Motor neuron (in vitro differentiated cells): Measurements from ENCODE around the gene ARHGAP26. TPM values are rescaled to one million over a fixed set of nuclear protein-coding genes. Genes with fewer than 3 reads are reported as not detected.

Experiments used
- ATAC-seq, 8 experiments: fragments of 200-7000 bp; cut with Tn5 transposase; replicated peaks in 6 of 8; 2 replicates each; pipeline ENCODE4 v1.8.0; 2021; ENCODE audit warnings: mild to moderate bottlenecking in 8 of 8, moderate library complexity in 8 of 8
- H3K27ac ChIP-seq, 2 donors: fragments of 250-450 bp; sonication (Bioruptor Pico); 2 replicates each; pipeline ENCODE4 v1.9.0; 2021; ENCODE audit warnings: antibody characterized with exemption in 2 of 2, mild to moderate bottlenecking in 2 of 2, moderate library complexity in 1 of 2
- H3K4me1 ChIP-seq, 2 donors: fragments of 250-450 bp; sonication (Bioruptor Pico); replicated peaks in 1 of 2; 2 replicates each; pipeline ENCODE4 v1.6.1; 2021; ENCODE audit warnings: antibody characterized with exemption in 2 of 2, mild to moderate bottlenecking in 2 of 2, moderate library complexity in 1 of 2
- H3K4me3 ChIP-seq, 5 donors: fragments of 250-450 bp; sonication (Bioruptor Pico); 2 replicates each; pipeline ENCODE4 v1.9.0; 2021; ENCODE audit warnings: antibody characterized with exemption in 5 of 5, mild to moderate bottlenecking in 5 of 5, moderate library complexity in 4 of 5
- WGBS, 10 experiments: fragments of 450-650 bp; shearing (Covaris generic); methylation state at CpG; one replicate each; pipeline ENCODE4 v1.0.0; 2022; 5-methylcytosine and 5-hydroxymethylcytosine counted together
- in situ Hi-C, 9 experiments: fragments of 400-800 bp; cut with MboI; loops; one replicate each; pipeline ENCODE4 v1.15.0; 2021; ENCODE audit warnings: low sequenced_read_pairs in 9 of 9, low pct_unique_long_range_greater_than_20kb in 2 of 9; ENCODE audit not compliant: unreplicated experiment in 9 of 9
- total RNA-seq, 8 experiments: library from RNA; unstranded; fragments of 300-600 nt; gene quantifications; 2 replicates each; pipeline versions ENCODE4 v1.2.3 to v1.2.4, GENCODE V29; 2022

ARHGAP26 gene
- total RNA-seq, 8 experiments from 2014 or later: 1.3 to 14.2 (median 7.0) TPM

DNA sequence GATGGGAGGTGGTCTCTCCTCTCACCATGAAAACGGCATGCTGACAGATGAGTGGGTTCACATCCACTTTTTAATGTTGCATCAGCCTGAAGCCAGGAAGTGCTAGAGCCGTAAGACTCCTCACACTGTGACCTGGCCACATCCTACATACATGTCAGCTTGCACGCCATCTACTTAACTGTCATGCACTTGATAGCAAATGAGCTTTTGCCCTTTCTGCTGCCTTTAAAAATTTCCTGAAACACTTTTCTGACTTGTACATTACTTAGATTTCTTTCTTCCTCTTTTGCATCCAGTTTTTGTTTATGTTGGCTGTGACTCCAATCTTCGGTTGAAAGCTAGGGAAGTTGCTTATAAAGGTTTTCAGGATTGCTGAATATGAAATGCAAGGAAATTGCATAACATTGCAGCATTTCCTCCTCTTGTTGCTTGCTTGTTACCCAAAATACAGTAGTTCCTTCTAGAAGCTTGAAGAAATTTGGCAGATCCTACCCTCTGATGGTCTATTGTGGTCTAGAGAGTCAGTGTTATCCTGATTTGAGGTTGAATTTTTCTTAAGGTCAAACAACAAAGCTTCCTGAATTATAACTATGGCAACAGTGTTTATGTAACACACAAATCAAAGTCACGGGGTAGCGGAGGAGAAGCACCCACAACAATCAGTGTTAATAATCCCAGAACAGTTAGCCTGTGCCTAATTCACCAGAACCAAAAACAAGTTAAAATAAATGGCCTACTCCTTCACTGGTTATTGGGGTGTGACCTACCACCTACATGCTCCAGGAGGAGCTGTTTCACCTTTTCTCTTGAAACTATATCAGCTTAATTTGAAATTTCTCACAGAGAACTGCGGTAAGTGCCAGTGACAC is 232.5 kb downstream of the ARHGAP26 start:
- in situ Hi-C loops: loop anchor here in 2 of 9 experiments (25.0 kb wide), 2 partner anchors 385 to 835 kb away; no protein-coding TSS in a partner anchor
- WGBS, 10 experiments: 20 to 100% (median 70%) methylated on average over 1 to 6 of the region's 7 CpGs
- peak in 7 of 8 experiments; percentile 30 to 89 (median 71) for ATAC-seq
- H3K27ac ChIP-seq: no peak overlapping the region
- no peak overlapping the region for H3K4me3 ChIP-seq
- peaks cover 14 to 17% of the 10 kb centered on the region in 2 donors for H3K4me1 ChIP-seq

DNA sequence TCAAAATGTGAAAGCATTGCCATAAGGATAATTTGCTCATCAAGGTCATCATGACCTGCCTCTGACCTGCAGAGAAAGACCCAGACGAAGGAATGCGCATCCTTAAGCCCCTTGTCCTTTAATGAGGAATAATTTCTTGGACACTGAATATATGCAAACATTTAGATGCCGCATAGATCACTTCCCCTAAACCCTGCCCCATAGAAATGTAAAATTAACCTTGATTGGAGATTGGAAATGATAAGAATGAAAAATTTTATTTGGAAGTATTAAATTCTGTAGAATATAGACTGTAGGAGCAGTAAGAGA is 233.1 kb downstream of the ARHGAP26 start:
- Histone ChIP-seq H3K4me1 (peaks cover 14 to 22% of the 10 kb centered on the region in 2 donors), H3K27ac (no peak overlapping the region), H3K4me3 (no peak overlapping the region)
- ATAC-seq: no peak
- in situ Hi-C loops: loop anchor here in 2 of 9 experiments (25.0 kb wide), 2 partner anchors 384 to 834 kb away; no protein-coding TSS in a partner anchor
- WGBS, 10 experiments: 0 to 100% (median 79%) methylated on average over 1 to 3 of the region's 3 CpGs

DNA sequence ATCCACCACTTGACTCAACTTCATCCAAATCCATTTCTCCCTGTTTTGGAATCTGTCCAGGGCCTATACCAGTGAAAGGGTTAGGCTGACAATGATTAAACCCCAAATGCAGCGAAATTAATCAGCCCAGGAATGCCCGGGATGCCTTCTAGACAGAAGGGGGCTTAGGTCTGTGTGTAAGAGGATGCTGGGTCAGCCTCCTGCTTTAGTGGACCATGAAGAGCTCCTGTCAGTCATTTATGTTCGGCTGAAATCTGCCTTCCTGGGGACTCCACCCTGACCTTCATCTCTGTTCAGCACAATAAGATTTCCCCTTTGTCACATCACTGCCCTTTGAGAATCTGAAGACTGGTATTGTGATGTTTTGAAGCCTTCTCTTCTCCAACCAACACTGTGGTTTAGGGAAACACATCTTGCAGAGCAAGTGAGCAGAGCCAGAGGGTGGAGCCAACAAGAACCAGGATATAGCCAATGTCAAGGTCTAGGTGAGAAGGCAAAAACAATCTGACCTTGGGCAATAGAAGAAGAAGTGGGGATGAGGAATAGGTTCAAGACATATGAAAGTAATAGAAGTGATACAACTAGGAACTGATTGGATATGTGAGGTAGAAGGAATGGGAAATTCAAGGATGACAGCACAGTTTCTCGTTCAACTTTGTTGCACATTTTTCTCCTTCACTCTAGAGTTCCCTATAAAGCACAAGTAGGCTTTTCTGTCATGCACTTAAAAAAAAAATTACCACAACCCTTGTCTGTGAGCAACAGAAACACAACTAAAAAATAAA is 234.4 kb downstream of the ARHGAP26 start:
- in situ Hi-C loops: loop anchor here in 2 of 9 experiments (25.0 kb wide), 2 partner anchors 383 to 833 kb away; no protein-coding TSS in a partner anchor
- 0 to 100% (median 77%) methylated on average over 1 to 4 of the region's 4 CpGs; no CpG with 5 or more reads in 1 of the 10 experiments for WGBS, 10 experiments
- no peak for ATAC-seq
- Histone ChIP-seq H3K4me3 (no peak overlapping the region), H3K27ac (no peak overlapping the region), H3K4me1 (peaks cover 20 to 35% of the 10 kb centered on the region in 2 donors)

DNA sequence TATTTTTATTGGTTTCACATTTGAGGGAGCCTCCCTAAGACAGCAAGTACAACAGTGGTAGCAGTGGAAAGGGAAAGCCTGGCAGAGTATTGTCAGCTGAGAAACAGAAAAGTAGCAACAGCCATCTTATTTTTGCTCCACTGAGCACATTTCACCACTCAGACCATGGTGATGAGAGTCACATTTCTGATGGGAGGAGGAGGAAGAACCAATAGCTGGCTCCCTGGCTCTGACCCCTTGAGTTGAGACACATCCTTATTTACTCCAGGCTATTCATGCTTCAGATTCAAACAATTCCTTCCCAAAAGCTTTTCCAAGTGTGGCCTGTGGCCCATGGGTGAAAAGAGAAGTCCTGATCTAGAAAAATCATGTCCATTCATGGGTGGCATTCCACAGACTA is 236.3 kb downstream of the ARHGAP26 start:
- peaks cover 23 to 35% of the 10 kb centered on the region in 2 donors for H3K4me1 ChIP-seq
- H3K27ac ChIP-seq: no peak overlapping the region
- no peak for ATAC-seq
- no peak overlapping the region for H3K4me3 ChIP-seq
- in situ Hi-C loops: loop anchor here in 2 of 9 experiments (25.0 kb wide), 2 partner anchors 381 to 831 kb away; no protein-coding TSS in a partner anchor

DNA sequence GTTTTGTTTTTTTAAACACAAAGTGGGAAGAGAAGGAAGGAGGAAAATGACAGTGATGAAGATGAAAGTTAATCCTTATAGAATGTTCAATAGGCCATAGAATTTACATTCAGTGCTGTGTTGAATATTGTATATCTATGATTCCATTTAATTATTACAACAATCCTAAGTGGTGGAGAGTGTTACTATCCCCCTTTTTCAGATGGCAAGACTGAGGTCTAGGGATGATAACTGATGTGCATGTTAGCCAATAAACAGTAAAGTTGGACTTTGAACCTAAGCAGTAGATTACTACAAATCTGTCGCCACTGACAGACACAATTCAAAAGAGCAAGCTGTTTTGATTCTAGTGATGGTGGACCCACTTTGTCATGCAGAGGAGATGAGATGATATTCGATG is 237.9 kb downstream of the ARHGAP26 start:
- no peak overlapping the region for H3K27ac ChIP-seq
- no peak for ATAC-seq
- H3K4me3 ChIP-seq: no peak overlapping the region
- whole genome bisulfite sequencing, 10 experiments: 50 to 100% (median 90%) methylated on average over 1 to 2 of the region's 2 CpGs; no CpG with 5 or more reads in 3 of the 10 experiments
- peaks cover 12 to 25% of the 10 kb centered on the region in 2 donors for H3K4me1 ChIP-seq
- in situ Hi-C loops: loop anchor here in 2 of 9 experiments (25.0 kb wide), 2 partner anchors 379 to 829 kb away; no protein-coding TSS in a partner anchor

DNA sequence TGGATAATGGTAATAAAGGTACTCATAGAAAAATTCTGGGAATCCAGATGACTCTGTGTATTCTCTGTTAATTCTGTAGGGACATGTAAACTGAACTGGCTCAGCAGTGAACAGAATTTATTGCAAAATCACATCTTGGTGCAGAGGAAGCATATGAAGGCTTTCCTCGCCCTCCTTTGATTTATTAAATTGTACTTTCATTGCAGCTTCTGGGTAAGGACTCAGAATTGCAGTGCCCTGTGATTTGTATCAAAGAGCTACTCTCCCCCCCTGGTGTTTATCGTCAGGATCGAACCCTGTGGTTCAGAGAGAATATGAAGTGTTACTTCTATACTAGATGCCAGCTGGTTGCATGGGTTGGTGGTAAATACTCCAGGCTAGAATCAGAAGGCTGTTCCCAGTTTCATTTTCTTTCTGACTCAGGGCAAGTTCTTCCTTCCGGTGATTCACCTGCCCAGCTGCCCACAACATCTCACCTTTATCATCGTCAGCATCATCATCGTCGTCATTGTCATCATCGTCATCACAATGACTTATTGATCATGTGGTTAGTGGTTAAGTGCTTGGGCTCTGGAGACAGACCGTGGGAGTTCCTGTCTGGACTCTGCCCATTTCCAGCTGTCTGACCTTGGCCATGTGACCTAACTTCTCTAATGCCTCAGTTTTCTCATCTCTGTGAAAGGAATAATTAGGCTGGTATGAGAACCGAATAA is 238.8 kb downstream of the ARHGAP26 start:
- peak; percentile 34 to 92 (median 54) for ATAC-seq
- 2 to 100% (median 61%) methylated on average over 1 to 9 of the region's 10 CpGs; no CpG with 5 or more reads in 2 of the 10 experiments for WGBS, 10 experiments
- H3K4me3 ChIP-seq: no peak overlapping the region
- H3K4me1 ChIP-seq: peaks cover 9 to 27% of the 10 kb centered on the region in 2 donors
- in situ Hi-C loops: loop anchor here in 2 of 9 experiments (25.0 kb wide), 2 partner anchors 378 to 828 kb away; no protein-coding TSS in a partner anchor
- no peak overlapping the region for H3K27ac ChIP-seq

DNA sequence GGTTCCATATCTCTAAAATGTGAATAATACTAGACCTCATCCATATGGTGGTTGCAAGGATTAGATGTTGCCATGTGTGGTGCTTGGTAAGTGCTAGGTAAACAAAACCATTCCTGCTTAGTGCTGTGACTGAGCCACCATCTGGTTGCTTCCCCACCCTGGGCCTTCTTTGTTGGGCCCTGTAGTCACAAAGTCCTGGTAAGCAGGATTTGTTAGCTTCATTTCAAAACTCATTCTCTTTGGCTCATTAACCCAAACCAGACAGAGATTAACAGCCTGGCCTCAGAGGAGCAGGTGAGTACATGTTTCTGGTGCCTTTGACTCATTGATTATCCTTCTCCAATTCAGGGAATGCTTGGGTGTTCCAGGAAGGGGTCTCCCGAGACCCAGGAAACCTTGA is 240.2 kb downstream of the ARHGAP26 start:
- 80 to 100% (median 92%) methylated on average over 1 of the region's 1 CpG; no CpG with 5 or more reads in 4 of the 10 experiments for WGBS, 10 experiments
- Histone ChIP-seq H3K4me1 (peaks cover 9 to 27% of the 10 kb centered on the region in 2 donors), H3K4me3 (no peak overlapping the region), H3K27ac (no peak overlapping the region)
- in situ Hi-C loops: loop anchor here in 2 of 9 experiments (25.0 kb wide), 2 partner anchors 377 to 827 kb away; no protein-coding TSS in a partner anchor
- peak in 1 of 8 experiments; percentile 61 for ATAC-seq

DNA sequence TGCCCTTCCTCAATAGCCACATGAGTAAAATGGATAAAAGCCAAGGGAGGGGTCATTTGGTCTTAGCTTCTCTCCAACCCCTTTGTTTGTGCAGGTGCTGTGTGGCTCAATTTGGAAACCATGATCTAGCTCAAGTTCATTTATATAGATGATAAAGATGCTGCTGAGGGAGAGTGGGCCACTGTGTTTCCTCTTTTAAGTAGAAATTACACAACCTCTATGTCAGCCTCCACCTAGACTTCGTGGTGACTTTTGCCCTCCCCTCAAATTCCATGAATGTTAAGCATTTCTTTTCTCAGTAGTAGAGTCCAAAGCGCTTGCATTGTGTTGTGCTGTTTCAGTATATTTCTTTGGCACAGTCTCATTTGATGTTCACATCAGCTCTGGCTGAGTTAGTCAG is 241.4 kb downstream of the ARHGAP26 start:
- in situ Hi-C loops: loop anchor here in 2 of 9 experiments (25.0 kb wide), 2 partner anchors 376 to 826 kb away; no protein-coding TSS in a partner anchor
- ATAC-seq: peak in 1 of 8 experiments; percentile 14
- WGBS, 10 experiments: 0 to 88% (median 72%) methylated on average over 1 to 2 of the region's 2 CpGs; no CpG with 5 or more reads in 2 of the 10 experiments
- H3K4me3 ChIP-seq: no peak overlapping the region
- H3K4me1 ChIP-seq: peaks cover 9 to 27% of the 10 kb centered on the region in 2 donors
- H3K27ac ChIP-seq: no peak overlapping the region

DNA sequence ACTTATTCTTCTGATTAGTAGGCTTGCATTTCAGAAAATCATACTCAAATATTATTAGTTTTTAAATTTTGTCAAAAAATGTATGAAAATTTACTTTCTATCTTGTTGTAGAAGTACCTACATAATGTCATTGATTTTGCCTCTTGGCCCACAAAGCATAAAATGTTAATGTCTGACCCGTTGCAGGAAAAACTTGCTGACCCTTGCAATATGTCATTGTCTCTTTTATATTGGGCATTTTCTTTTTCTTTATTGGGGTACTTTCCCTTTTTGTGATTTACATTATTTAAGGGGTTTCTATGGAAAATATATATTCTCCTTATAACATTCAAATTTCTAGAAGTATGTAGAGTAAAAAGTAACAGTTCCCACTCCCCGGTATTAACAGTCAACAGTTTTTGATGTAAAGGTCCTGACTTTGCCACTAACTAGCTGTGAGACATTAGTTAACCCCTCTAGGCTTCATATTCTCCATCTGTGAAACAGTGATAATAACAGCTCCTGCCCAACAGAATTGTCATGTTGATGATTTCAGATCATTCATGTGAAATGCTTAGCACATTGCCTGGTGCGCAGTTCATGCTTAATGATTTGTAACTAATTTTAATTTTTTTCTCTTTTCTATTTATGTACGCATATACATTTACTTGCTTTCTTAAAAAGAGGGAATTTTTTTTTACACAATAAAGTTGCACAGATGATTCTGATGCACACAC is 243.2 kb downstream of the ARHGAP26 start:
- WGBS, 10 experiments: 58 to 100% (median 78%) methylated on average over 1 to 4 of the region's 4 CpGs
- H3K4me1 ChIP-seq: peaks cover 14 to 33% of the 10 kb centered on the region in 2 donors
- H3K4me3 ChIP-seq: no peak overlapping the region
- H3K27ac ChIP-seq: no peak overlapping the region
- in situ Hi-C loops: loop anchor here in 2 of 9 experiments (25.0 kb wide), 2 partner anchors 374 to 824 kb away; no protein-coding TSS in a partner anchor
- no peak for ATAC-seq

DNA sequence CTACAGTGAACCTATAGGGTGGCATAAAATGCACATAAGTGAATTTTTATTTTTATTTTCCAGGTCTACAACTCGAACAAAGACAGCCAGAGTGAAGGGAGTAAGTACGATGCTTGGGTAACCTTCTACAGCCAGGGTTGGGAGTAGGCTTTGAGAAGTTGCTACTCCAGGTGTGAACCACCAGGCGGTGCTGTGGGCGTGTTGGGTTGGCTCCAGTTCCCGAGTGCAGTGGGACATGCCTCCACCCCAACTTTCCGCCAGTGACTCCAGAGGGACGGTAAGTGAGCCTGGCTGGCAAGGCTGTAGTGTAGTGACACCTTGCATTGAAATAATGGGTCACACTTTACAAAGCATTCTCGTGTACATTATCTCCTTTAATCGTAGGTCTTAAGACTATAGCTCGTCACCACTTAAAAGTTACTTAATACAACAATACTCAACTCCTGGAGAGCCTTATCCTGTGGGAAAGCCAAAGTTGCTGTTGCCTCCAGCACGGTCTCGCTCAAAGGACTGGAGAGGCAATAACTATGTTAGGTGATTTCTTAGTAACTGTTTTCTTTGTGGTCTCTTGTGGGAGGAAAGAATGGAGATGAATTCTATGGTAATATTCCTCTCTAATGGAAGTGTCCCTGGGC is 244.0 kb downstream of the ARHGAP26 start:
- H3K4me1 ChIP-seq: peaks cover 9 to 25% of the 10 kb centered on the region in 2 donors
- in situ Hi-C loops: loop anchor here in 2 of 9 experiments (25.0 kb wide), 2 partner anchors 373 to 823 kb away; no protein-coding TSS in a partner anchor
- peak in 2 of 8 experiments; percentile 21 to 31 for ATAC-seq
- 54 to 92% (median 81%) methylated on average over 1 to 12 of the region's 12 CpGs; no CpG with 5 or more reads in 1 of the 10 experiments for WGBS, 10 experiments
- H3K27ac ChIP-seq: no peak overlapping the region
- H3K4me3 ChIP-seq: no peak overlapping the region
